H7 (cell line): Measurements from ENCODE around the gene SART3. TPM values are rescaled to one million over a fixed set of nuclear protein-coding genes. Genes with fewer than 3 reads are reported as not detected.
"Not testable (repeated sequence)": the region's sequence is repeated elsewhere in the genome, so short reads cannot be mapped to it uniquely, and the experiment has no call there.

Source experiments
- DNase-seq: peaks from one replicate; pipeline ENCODE4 v3.0.0; 2012
- H3K27me3 ChIP-seq: 2 replicates; pipeline ENCODE4 v1.6.0; 2011; ENCODE audit warnings: mild to moderate bottlenecking, low read length; ENCODE audit not compliant: control insufficient read depth, insufficient read depth
- H3K36me3 ChIP-seq: replicated peaks from 2 replicates; pipeline ENCODE4 v1.5.1; 2011; ENCODE audit warnings: low read length; ENCODE audit not compliant: control insufficient read depth, insufficient read depth
- H3K4me3 ChIP-seq: 2 replicates; pipeline ENCODE4 v1.5.1; 2011; ENCODE audit warnings: low read depth, mild to moderate bottlenecking, control low read depth, low read length, moderate library complexity; ENCODE audit not compliant: insufficient read depth
- total RNA-seq: library from RNA; depleted of rRNA; stranded (reverse); fragments of >200 nt; shearing (Covaris generic); gene quantifications from 2 replicates; pipeline ENCODE4 v1.2.3, GENCODE V29; 2014

The SART3 gene
- total RNA-seq, 1 experiment from 2014 or later, result 89.7 TPM

DNA sequence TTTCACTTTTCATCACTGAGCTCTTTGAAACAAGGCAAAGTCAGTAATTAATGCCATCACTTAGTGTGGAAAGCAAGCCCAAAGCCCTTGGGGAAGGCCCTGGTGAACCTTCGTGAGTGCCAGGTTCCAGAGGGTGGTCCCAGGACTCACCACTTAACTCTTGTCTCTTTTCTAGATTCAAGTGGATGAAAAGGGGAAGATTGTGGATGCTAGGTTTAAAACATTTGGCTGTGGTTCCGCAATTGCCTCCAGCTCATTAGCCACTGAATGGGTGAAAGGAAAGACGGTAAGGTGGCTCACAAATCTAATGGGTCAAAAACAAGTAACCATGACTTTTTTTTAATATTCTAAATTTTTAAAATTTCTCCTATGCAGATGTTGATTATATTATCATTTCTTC lies 4.2 kb upstream of the SART3 start:
- no peak overlapping the region for H3K4me3 ChIP-seq
- no peaks in the 10 kb centered on the region for H3K27me3 ChIP-seq
- H3K36me3 ChIP-seq, result peaks cover 39% of the 10 kb centered on the region
- DNase-seq, result no peak

DNA sequence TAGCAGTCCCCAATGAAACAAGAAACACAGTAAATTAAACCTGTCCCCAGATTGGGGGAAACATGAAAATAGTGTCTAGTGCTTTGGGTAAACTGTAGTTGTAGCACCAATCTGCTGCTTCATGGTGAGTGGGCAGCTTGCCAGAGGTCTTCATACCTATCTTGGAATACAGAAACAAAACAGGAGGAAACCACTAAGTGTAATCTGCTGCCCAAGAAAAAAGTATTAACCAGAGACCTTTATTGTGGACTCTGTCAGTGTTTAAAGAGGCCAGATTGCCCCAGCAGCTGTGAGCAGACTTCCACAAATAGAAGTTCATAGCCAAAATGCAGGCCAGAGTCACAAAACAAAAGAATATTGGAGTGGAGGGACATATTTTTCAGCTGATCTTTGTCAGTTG lies 3.8 kb upstream of the SART3 start:
- H3K27me3 ChIP-seq, result no peaks in the 10 kb centered on the region
- DNase-seq, result no peak
- H3K4me3 ChIP-seq, result no peak overlapping the region
- peaks cover 39% of the 10 kb centered on the region for H3K36me3 ChIP-seq

DNA sequence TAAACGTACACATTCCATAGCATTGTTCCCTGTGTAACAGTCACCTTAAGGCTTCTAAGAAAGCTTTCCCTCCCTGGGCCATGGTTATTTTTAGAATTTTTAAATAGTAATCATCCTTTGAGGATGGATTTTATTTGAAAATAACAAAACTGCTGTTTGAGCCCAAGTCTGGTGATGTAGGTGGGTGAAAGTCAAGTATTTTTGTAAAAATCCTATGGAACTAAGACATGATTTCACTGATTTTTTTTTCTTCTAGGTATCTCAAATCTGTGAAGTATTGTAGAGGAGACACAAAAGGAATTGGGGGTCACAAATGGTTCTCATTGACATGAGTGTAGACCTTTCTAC lies 2.8 kb upstream of the SART3 start:
- no peak for DNase-seq
- Histone ChIP-seq H3K36me3 (peaks cover 39% of the 10 kb centered on the region), H3K4me3 (no peak overlapping the region), H3K27me3 (no peaks in the 10 kb centered on the region)

DNA sequence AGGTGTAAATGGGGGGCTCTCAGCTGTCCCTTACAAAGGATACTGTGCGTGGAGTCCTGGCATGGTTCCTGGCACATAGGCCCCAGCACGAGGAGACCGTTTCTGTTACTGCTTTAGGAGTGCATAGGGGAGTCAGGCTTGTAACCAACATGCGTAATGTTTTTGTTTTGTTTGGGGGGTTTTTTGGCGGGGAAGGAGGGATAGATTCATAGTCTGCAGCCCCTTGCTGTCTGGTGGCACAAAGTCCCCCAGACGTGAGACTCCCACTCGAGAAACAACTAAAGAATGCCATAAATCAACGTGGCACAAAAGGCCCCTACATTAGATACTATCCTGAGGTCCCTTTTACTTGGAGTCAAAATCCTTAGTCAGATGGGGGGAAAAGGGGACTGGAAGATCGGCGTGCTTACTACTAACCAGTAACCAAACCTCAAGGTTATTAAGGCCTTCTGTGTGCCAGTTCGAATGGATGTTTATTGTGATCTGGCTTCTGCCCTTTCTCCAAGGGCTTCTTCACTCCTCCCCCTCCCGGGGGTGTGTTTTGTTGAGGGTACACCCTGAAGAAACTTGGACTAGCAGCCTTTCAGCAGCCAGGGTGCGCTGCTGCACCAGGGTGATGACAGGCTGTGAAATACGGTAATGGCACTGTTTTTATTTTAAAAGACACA lies 2.3 kb upstream of the SART3 start:
- Histone ChIP-seq H3K4me3 (peak overlapping the region; percentile 83), H3K36me3 (peaks cover 37% of the 10 kb centered on the region), H3K27me3 (no peaks in the 10 kb centered on the region)
- DNase-seq, result peak; percentile 92

DNA sequence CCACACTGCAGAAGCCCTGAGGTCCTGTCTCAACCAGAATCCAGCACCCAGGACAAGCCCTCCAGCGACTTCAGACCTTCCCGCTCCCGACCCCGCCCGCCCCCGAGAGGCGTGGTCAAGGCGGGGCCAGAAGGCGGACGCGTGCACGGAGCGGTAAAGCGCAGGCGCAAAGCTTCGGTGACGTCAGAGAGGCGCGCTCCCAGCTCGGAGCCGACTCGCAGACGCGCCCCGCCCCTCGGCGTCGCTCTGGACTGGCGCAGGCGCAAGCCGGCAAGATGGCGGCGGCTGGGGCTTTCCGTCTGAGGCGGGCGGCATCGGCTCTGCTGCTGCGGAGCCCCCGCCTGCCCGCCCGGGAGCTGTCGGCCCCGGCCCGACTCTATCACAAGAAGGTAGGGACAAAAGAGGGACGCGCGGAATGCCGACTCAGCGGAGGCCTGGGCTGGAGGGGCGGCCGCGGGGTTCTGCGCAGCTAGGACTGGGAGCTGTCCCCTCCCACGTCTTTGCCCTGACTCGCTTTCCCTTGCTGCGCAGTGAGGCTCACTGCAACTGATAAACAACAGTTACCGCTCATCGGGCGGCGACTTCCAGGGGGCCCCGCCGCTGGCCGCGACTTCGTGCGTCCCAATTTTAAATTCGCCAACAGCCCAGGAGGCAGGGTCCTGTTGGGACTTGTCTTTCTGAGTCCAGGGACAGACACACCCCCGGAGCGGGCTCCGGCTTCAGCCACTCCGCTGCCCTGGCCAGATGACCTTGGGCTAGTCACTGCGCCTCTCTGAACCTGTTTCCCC lies 1.6 kb upstream of the SART3 start, which contains the start of gene ISCU:
ISCU (plus strand) TSS at position 249 of the 788 bp plus-strand sequence; CDS start at position 276, 27 bp downstream.
- Histone ChIP-seq H3K4me3 (peak within 1 kb of the TSS; percentile 83), H3K36me3 (peaks cover 33% of the 10 kb centered on the region), H3K27me3 (no peaks in the 10 kb centered on the region)
- peak; percentile 99 for DNase-seq

DNA sequence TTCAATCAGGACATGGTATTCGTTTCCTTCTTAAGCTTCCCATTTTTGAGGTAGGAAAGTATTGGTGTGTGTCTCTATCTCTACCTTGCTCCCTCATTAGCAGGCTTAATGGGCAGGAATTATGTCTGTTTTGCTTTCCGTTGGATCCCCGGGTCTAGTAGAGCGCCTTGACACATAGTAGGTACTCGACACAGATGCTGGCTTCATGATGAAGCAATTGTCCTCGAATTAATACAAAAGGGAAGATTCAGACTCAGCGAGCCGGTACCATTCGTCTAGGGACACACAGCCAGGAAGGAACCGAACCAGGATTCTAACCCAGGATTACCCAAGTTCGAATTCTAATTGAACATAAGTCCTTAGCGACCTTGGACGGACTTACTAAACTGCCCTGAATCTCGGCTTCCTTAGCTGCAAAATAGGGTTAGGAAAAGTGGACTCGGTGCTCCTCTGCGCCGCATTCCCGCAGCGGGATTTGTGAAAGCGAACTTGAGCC lies 927 bp upstream of the SART3 start:
- Histone ChIP-seq H3K27me3 (no peaks in the 10 kb centered on the region), H3K36me3 (peaks cover 30% of the 10 kb centered on the region), H3K4me3 (peak overlapping the region; percentile 75)
- no peak for DNase-seq

DNA sequence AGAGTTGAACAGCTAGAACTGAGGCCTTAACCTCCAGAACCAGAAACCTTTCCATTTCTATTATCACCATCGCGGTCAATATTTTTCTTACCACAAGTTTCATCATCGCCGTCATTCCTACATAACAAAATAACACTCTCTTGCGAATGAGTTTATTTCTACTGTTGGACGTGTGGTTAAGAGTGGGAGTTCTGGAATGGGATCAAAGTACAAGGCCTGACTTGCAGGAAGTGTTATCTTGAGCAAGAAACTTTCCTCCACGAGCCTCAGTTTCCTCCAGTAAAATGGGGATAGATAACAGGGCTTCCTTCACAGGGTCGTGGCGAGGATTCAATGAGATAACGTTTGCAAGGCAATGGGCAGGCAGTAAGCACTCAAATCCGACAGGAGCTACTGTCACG lies 652 bp downstream of the SART3 start:
- no peak for DNase-seq
- Histone ChIP-seq H3K4me3 (peak overlapping the region; percentile 75), H3K27me3 (no peaks in the 10 kb centered on the region), H3K36me3 (peaks cover 19% of the 10 kb centered on the region)

DNA sequence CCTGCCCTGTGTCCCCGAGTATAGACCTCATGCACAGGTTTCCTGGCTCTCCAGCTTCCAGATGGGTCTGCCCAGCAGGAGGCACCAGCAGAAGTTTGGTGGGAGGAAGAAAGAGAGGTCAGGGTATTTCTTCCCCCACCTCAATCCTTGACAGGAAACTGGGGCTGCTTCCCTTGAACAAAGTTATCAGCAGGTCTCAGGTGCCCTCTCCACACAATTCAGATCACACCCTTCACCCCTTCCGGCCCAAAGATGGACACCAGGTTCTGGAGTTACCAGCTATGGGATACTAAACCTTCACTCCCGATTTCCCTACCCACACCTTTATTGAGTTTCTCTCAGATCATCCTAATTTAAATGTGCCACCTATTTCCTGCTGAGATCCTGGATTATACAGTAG lies 1.2 kb downstream of the SART3 start:
- H3K4me3 ChIP-seq, result peak overlapping the region; percentile 75
- no peaks in the 10 kb centered on the region for H3K27me3 ChIP-seq
- no peak for DNase-seq
- H3K36me3 ChIP-seq, result peaks cover 14% of the 10 kb centered on the region

DNA sequence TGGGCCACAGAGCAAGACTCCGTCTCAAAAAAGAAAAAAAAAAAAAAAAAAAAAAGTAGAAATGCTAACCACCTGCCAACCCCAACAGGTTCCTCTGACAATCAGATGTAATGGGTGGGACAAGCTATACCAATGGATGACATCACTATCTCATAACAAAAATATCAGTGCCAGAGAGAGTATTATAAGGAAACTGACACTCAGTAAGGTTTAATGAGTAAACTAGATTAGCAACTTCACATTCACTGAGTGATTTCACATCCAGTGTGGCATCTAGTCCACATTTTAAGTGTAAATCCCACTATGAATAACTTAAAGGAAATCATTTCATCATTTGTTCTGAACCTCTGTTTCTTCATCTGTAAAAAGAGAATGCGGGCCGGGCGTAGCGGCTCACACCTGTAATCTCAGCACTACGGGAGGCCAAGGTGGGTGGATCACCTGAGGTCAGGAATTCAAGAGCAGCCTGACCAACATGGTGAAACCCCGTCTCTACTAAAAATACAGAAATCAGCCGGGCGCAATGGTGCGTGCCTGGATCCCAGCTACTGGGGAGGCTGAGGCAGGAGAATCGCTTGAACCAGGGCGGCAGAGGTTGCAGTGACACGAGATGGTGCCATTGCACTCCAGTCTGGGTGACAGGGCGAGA lies 1.8 kb downstream of the SART3 start:
- no peak for DNase-seq
- Histone ChIP-seq H3K36me3 (peaks cover 8% of the 10 kb centered on the region), H3K27me3 (no peaks in the 10 kb centered on the region), H3K4me3 (no peak overlapping the region)

DNA sequence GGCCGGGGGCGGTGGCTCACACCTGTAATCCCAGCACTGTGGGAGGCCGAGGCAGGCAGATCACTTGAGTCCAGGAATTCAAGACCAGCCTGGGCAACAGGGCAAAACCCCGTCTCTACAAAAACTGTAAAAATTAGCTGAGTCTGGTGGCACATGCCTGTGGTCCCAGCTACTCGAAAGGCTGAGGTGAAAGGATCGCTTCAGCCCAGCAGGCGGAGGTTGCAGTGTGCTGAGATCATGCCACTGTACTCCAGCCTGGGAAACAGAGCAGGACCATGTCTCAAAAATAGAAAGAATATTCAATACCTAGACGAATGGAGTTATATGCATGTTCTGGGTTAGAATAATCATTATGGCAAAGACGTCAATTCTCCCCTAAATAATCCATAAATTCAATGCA lies 5.6 kb downstream of the SART3 start:
- not testable (repeated sequence) for H3K4me3 ChIP-seq, H3K36me3 ChIP-seq, H3K27me3 ChIP-seq, DNase-seq

DNA sequence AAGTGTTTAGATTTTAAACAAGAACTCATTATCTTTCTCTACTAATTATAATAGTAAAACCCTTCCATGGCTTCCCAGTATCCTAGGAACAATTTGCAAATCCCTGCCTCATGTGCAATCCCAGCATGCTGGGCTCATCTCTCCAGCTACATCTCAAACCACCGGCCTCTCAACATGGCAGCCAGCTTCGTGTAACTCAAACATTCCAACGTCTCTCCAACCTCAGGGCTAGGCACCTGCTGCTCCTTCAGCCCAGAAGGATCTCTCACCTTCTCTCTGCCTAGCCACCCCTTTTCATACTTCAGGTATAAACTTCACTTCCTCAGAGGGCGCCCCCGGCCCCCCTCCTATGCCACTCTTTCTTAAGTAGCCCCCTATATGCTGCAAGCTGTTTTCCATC lies 7.2 kb downstream of the SART3 start:
- peak; percentile 22 for DNase-seq
- Histone ChIP-seq H3K4me3 (no peak overlapping the region), H3K27me3 (no peaks in the 10 kb centered on the region), H3K36me3 (peaks cover 10% of the 10 kb centered on the region)

DNA sequence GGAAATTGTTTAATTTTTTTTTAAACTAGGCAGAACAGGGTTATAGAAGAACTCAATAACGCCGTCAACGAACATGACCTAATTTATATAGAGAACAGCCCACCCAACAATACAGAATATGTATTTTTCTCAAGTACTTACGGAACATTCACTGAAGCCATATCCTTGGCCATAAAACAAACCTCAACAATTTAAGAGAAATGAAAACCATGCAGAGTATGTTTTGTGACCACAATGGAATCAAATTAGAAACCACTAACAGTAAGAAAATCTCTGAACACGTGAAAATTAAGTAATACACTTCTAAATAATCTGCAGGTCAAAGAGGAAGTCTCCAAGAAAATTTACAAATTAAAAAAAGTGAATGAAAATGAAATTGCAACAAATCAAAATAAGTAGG lies 9.4 kb downstream of the SART3 start:
- peaks cover 13% of the 10 kb centered on the region for H3K36me3 ChIP-seq
- H3K4me3 ChIP-seq, result no peak overlapping the region
- DNase-seq, result no peak
- no peaks in the 10 kb centered on the region for H3K27me3 ChIP-seq

DNA sequence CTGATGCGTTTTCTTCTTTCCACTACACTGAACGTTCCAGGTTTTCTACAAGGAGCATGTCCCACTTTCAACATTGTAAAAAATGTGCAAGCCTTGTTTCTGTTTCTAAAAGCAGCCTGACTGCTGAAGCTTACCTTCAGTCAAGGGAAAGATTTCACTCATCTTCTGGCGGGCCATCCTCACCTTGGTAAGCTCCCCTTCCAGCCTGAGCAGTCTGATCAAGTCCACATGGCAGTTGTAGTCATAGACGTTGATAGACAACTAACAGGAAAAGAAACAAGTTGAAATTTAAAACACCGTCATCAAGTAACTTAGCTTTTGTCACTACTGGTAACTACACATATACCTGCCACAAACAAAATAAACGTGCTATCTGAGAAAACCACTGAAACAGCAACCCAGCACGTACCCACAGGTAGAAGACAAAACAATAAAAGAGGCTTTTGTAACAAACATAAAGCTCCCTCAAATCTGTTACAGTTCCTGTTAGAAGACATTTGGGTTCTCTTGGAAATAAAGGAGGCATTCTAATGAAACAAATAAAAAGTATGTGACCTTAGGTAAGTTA lies 11.9 kb downstream of the SART3 start:
- H3K4me3 ChIP-seq, result no peak overlapping the region
- no peaks in the 10 kb centered on the region for H3K27me3 ChIP-seq
- DNase-seq, result no peak
- peaks cover 23% of the 10 kb centered on the region for H3K36me3 ChIP-seq

DNA sequence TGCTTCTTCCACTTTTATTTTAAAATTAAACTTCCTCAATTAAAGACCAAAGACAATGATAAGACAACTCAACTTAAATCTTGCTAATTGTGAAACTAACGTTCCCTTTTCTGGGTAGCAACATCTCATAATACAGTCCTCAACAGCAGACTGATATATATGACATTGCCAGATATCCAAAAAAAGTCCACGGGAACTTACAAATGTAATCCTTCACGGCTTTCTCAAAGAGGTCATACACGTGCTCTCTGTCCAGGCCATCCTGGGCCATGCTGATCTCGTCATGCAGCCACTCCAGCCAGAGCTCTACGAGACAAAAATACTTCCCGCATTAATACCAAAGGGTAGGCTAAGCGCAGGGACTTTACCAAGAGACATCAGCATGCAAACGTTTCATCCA lies 13.3 kb downstream of the SART3 start:
- Histone ChIP-seq H3K4me3 (no peak overlapping the region), H3K27me3 (no peaks in the 10 kb centered on the region), H3K36me3 (peaks cover 34% of the 10 kb centered on the region)
- DNase-seq, result no peak
